SK-N-SH (cell line): ENCODE results near the gene TKT. TPM values are rescaled to one million over a fixed set of nuclear protein-coding genes. Genes with fewer than 3 reads are reported as not detected.

Source experiments
- CTCF ChIA-PET: fragments of 300-600, 350-600 bp; formaldehyde crosslinking; extraction: SDS; loops from one replicate; lab custom pipeline; 2021; lab: Yijun Ruan, JAX
- POLR2A ChIA-PET: fragments of 350-600 bp; sonication (Branson Sonifier 250); formaldehyde crosslinking; extraction: SDS; loops from one replicate; lab custom pipeline; 2020; ENCODE audit warnings: antibody characterized with exemption, inconsistent platforms; lab: Yijun Ruan, JAX
- DNase-seq: peaks from one replicate; pipeline ENCODE4 v3.0.0; 2012
- H2AFZ ChIP-seq: fragments of 200-600 bp; sonication (generic); 2 replicates; pipeline ENCODE4 v1.8.1; 2016; ENCODE audit warnings: antibody characterized with exemption, mild to moderate bottlenecking, low read depth
- H3F3A ChIP-seq: fragments of 200-600 bp; sonication (generic); replicated peaks from 2 replicates; pipeline ENCODE3; 2016; ENCODE audit warnings: antibody characterized with exemption, mild to moderate bottlenecking; ENCODE audit not compliant: insufficient read depth
- H3K27ac ChIP-seq, 2 experiments: fragments of 200-500 bp in 1 of 2; fragments of 200-600 bp in 1 of 2; sonication (Bioruptor generic) in 1 of 2; sonication (generic), shearing (Covaris generic) in 1 of 2; 2 replicates each; pipeline versions ENCODE4 v1.5.1 to v1.6.1; 2014 to 2016; ENCODE audit warnings: low read depth in 2 of 2, inconsistent platforms in 1 of 2, low read length in 1 of 2, mild to moderate bottlenecking in 1 of 2, mixed read lengths in 1 of 2
- H3K27me3 ChIP-seq: fragments of 200-600 bp; sonication (generic), shearing (Covaris generic); 2 replicates; pipeline ENCODE4 v1.6.1; 2016; ENCODE audit warnings: mixed run types; ENCODE audit not compliant: insufficient read depth
- H3K36me3 ChIP-seq, 2 experiments: fragments of 200-500 bp in 1 of 2; fragments of 200-600 bp in 1 of 2; sonication (Bioruptor generic) in 1 of 2; sonication (generic) in 1 of 2; replicated peaks in 1 of 2; 2 replicates each; pipeline versions ENCODE3 to v1.5.1; 2014 to 2016; ENCODE audit warnings: low read length in 1 of 2, mild to moderate bottlenecking in 1 of 2; ENCODE audit not compliant: insufficient read depth in 2 of 2, control insufficient read depth in 1 of 2
- H3K4me1 ChIP-seq, 2 experiments: fragments of 200-500 bp in 1 of 2; fragments of 200-600 bp in 1 of 2; sonication (Bioruptor generic) in 1 of 2; sonication (generic), shearing (Covaris generic) in 1 of 2; 2 replicates each; pipeline versions ENCODE4 v1.5.1 to v1.6.1; 2014 to 2016; ENCODE audit warnings: low read depth in 1 of 2, low read length in 1 of 2, mixed run types in 1 of 2; ENCODE audit not compliant: insufficient read depth in 2 of 2, control insufficient read depth in 1 of 2
- H3K4me2 ChIP-seq: fragments of 200-600 bp; sonication (generic), shearing (Covaris generic); 2 replicates; pipeline ENCODE4 v1.6.1; 2017; ENCODE audit warnings: mixed run types
- H3K4me3 ChIP-seq, 2 experiments: fragments of 200-500 bp in 1 of 2; fragments of 200-600 bp in 1 of 2; sonication (Bioruptor generic) in 1 of 2; sonication (generic), shearing (Covaris generic) in 1 of 2; 2 replicates each; pipeline versions ENCODE4 v1.5.1 to v1.8.1; 2014 to 2016; ENCODE audit warnings: low read depth in 2 of 2, inconsistent platforms in 1 of 2, low read length in 1 of 2, mild to moderate bottlenecking in 1 of 2, mixed read lengths in 1 of 2, moderate library complexity in 1 of 2
- H3K79me2 ChIP-seq: fragments of 200-600 bp; sonication (generic); 2 replicates; pipeline ENCODE4 v1.8.1; 2017; ENCODE audit warnings: mild to moderate bottlenecking; ENCODE audit not compliant: insufficient read depth
- H3K9ac ChIP-seq: fragments of 200-600 bp; sonication (generic); 2 replicates; pipeline ENCODE4 v1.6.1; 2017; ENCODE audit warnings: mixed run types
- H3K9me2 ChIP-seq: fragments of 200-600 bp; sonication (generic); 2 replicates; pipeline ENCODE4 v1.6.1; 2017; ENCODE audit warnings: mixed run types
- H3K9me3 ChIP-seq: fragments of 200-600 bp; sonication (generic); 2 replicates; pipeline ENCODE4 v1.6.1; 2017; ENCODE audit warnings: mixed run types, mild to moderate bottlenecking, moderate library complexity
- H4K20me1 ChIP-seq: fragments of 200-600 bp; sonication (generic); 2 replicates; pipeline ENCODE4 v1.6.1; 2017; ENCODE audit warnings: mild to moderate bottlenecking, mixed run types; ENCODE audit not compliant: insufficient read depth
- CHD2 ChIP-seq: fragments of 150-350 bp; IDR thresholded peaks from 2 replicates; pipeline ENCODE4 v1.6.1; 2018; ENCODE audit warnings: low read length; ENCODE audit not compliant: partially characterized antibody
- EP300 ChIP-seq, 2 experiments: IDR thresholded peaks; 2 replicates each; pipeline versions ENCODE4 v1.4.0 to v1.6.1; 2012; ENCODE audit warnings: borderline replicate concordance in 1 of 2, low read depth in 1 of 2, low read length in 1 of 2
- FOSL2 ChIP-seq: IDR thresholded peaks from 2 replicates; pipeline ENCODE4 v1.4.0; 2012; ENCODE audit warnings: low read depth, mild to moderate bottlenecking, moderate library complexity, borderline replicate concordance
- FOXJ3 ChIP-seq: sonication (generic); formaldehyde crosslinking; IDR thresholded peaks from 2 replicates; pipeline ENCODE4 v1.5.1; 2020; ENCODE audit warnings: mild to moderate bottlenecking, missing genetic modification reagents
- GATA2 ChIP-seq: sonication (generic); formaldehyde crosslinking; IDR thresholded peaks from 2 replicates; pipeline ENCODE4 v1.5.0; 2020; ENCODE audit warnings: mild to moderate bottlenecking, missing genetic modification reagents
- MXI1 ChIP-seq: IDR thresholded peaks from 2 replicates; pipeline ENCODE4 v1.6.1; 2012; ENCODE audit warnings: mild to moderate bottlenecking, low read depth, low read length, improper control_type of control experiment
- NFIC ChIP-seq: IDR thresholded peaks from 2 replicates; pipeline ENCODE4 v1.4.0; 2012; ENCODE audit warnings: borderline replicate concordance
- RAD21 ChIP-seq: IDR thresholded peaks from 2 replicates; pipeline ENCODE4 v1.6.1; 2012; ENCODE audit warnings: mild to moderate bottlenecking, low read length
- RCOR1 ChIP-seq: fragments of 150-350 bp; IDR thresholded peaks from 2 replicates; pipeline ENCODE4 v1.6.1; 2017; ENCODE audit warnings: antibody characterized with exemption, low read length
- RXRA ChIP-seq: IDR thresholded peaks from 2 replicates; pipeline ENCODE4 v1.4.0; 2012; ENCODE audit warnings: low read depth, mild to moderate bottlenecking, borderline replicate concordance
- SMC3 ChIP-seq: IDR thresholded peaks from 2 replicates; pipeline ENCODE4 v1.6.1; 2012; ENCODE audit warnings: low read depth, low read length, improper control_type of control experiment
- TAF1 ChIP-seq: IDR thresholded peaks from 2 replicates; pipeline ENCODE4 v1.6.1; 2012; ENCODE audit warnings: low read depth, mild to moderate bottlenecking, low read length, moderate library complexity, borderline replicate concordance
- TEAD4 ChIP-seq: IDR thresholded peaks from 2 replicates; pipeline ENCODE4 v1.4.0; 2012; ENCODE audit warnings: mild to moderate bottlenecking, borderline replicate concordance; ENCODE audit not compliant: insufficient read depth
- YY1 ChIP-seq: IDR thresholded peaks from 2 replicates; pipeline ENCODE4 v1.4.0; 2012; ENCODE audit warnings: low read depth, mild to moderate bottlenecking
- WGBS: methylation state at CpG from one replicate; pipeline ENCODE4 v1.1.6; 2017; ENCODE audit warnings: low lambda C conversion rate; 5-methylcytosine and 5-hydroxymethylcytosine counted together
- polyA plus RNA-seq, 3 experiments: library from polyadenylated mRNA; depleted of rRNA; stranded (reverse); fragments of >200 nt; gene quantifications; 2 replicates each; pipeline ENCODE4 v1.2.3, GENCODE V29; 2012
- TF ChIP-seq, protein P1 (sequence below): fragments of 150-350 bp; IDR thresholded peaks from 2 replicates; pipeline ENCODE4 v1.6.1; 2016; ENCODE audit warnings: mild to moderate bottlenecking, low read depth, low read length
- TF ChIP-seq, protein P2 (sequence below): IDR thresholded peaks from 2 replicates; pipeline ENCODE4; 2012
- TF ChIP-seq, protein P3 (sequence below): fragments of 200-600 bp; sonication (generic); IDR thresholded peaks from 2 replicates; pipeline ENCODE4 v1.6.1; 2017; ENCODE audit warnings: antibody characterized with exemption, mild to moderate bottlenecking, moderate library complexity
- TF ChIP-seq, protein P4 (sequence below): IDR thresholded peaks from 2 replicates; pipeline ENCODE4 v1.4.0; 2012; ENCODE audit warnings: low read depth, borderline replicate concordance
- TF ChIP-seq, protein P5 (sequence below): IDR thresholded peaks from 2 replicates; pipeline ENCODE4 v1.4.0; 2012; ENCODE audit warnings: low read depth, borderline replicate concordance
- TF ChIP-seq, protein P6 (sequence below): IDR thresholded peaks from 2 replicates; pipeline ENCODE4 v1.6.1; 2012; ENCODE audit warnings: mild to moderate bottlenecking, low read depth, low read length, moderate library complexity
- TF ChIP-seq, protein P7 (sequence below): IDR thresholded peaks from 2 replicates; pipeline ENCODE4 v1.4.0; 2012; ENCODE audit warnings: low read depth

Gene TKT
- polyA plus RNA-seq, 1 of the 3 experiments (the other 2 are of a cell fraction): 144 TPM

DNA sequence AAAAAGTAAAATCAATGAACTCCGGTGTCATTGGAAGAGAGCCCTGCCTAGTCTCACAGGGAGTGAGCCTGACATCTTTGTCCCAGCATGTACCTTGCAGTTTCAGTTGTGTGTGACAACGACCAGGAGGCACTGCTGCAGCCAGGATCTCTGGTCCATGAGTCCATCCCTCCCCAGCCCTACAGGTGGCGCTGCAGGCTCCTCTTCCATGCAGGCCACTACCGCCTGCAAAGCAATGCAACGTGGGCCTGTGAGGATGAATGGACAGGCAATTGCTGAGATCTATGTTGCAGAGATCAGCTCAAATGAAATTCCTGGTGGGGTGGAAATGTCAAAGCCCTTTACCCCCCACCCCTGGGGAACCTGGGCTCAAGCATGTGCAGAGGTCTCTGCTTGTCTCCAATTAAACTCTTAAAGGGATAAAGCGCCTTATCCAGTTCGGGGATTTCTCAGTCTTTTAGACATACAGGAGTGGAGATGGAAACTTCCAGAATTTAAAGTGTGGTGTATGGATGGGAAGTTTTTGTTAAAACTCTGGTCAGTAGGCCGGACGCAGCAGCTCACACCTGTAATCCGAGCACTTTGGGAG, 35.8 kb downstream of the TKT start:
- H3K4me2 ChIP-seq: no peak overlapping the region
- H3K79me2 ChIP-seq: no peaks in the 10 kb centered on the region
- WGBS: 67% methylated on average over 6 of the region's 10 CpGs
- H3K4me1 ChIP-seq: no peaks in the 10 kb centered on the region
- no peaks in the 10 kb centered on the region for H3K27me3 ChIP-seq
- no peaks in the 10 kb centered on the region for H3K9me2 ChIP-seq
- H3K27ac ChIP-seq: no peak overlapping the region
- no peaks in the 10 kb centered on the region for H4K20me1 ChIP-seq
- ChIA-PET POLR2A (interaction anchor here (1.2 kb wide), 1 partner anchor 22 kb away, joined by 3 read pairs; no protein-coding TSS in a partner anchor), CTCF (interaction anchor here (0.6 to 4.1 kb wide), 31 partner anchors 9 to 699 kb away, joined by 3 to 18 read pairs (median 3); no protein-coding TSS in a partner anchor)
- H2AFZ ChIP-seq: no peak overlapping the region
- peak; percentile 91 for DNase-seq
- H3K4me3 ChIP-seq: no peak overlapping the region; a peak in 1 of 4 replicates
- no peak overlapping the region for H3K9ac ChIP-seq
- H3K36me3 ChIP-seq: peaks cover 4 to 24% of the 10 kb centered on the region in 2 experiments
- H3K9me3 ChIP-seq: no peaks in the 10 kb centered on the region
- H3F3A ChIP-seq: peaks cover 17% of the 10 kb centered on the region
- TF ChIP-seq FOXJ3 (CRISPR knock-in tag) (no peak), FOSL2 (no peak), RXRA (no peak), NFIC (no peak), TAF1 (no peak), CHD2 (peak; percentile 57), YY1 (no peak), RCOR1 (no peak; the same call in 1 of the 2 replicates), RAD21 (peak; percentile 84), SMC3 (peak; percentile 71), GATA2 (CRISPR knock-in tag) (no peak), TEAD4 (no peak), EP300 (IDR thresholded peaks at IDR 0.05; ENCODE audit: borderline replicate concordance in 1 of 2, low read depth in 1 of 2, low read length in 1 of 2) (no peak), MXI1 (peak; percentile 82)
- TF ChIP-seq, protein P1, sequence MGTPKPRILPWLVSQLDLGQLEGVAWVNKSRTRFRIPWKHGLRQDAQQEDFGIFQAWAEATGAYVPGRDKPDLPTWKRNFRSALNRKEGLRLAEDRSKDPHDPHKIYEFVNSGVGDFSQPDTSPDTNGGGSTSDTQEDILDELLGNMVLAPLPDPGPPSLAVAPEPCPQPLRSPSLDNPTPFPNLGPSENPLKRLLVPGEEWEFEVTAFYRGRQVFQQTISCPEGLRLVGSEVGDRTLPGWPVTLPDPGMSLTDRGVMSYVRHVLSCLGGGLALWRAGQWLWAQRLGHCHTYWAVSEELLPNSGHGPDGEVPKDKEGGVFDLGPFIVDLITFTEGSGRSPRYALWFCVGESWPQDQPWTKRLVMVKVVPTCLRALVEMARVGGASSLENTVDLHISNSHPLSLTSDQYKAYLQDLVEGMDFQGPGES: no peak
- TF ChIP-seq, protein P2, sequence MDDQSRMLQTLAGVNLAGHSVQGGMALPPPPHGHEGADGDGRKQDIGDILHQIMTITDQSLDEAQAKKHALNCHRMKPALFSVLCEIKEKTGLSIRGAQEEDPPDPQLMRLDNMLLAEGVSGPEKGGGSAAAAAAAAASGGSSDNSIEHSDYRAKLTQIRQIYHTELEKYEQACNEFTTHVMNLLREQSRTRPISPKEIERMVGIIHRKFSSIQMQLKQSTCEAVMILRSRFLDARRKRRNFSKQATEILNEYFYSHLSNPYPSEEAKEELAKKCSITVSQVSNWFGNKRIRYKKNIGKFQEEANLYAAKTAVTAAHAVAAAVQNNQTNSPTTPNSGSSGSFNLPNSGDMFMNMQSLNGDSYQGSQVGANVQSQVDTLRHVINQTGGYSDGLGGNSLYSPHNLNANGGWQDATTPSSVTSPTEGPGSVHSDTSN: no peak
- TF ChIP-seq, protein P3, sequence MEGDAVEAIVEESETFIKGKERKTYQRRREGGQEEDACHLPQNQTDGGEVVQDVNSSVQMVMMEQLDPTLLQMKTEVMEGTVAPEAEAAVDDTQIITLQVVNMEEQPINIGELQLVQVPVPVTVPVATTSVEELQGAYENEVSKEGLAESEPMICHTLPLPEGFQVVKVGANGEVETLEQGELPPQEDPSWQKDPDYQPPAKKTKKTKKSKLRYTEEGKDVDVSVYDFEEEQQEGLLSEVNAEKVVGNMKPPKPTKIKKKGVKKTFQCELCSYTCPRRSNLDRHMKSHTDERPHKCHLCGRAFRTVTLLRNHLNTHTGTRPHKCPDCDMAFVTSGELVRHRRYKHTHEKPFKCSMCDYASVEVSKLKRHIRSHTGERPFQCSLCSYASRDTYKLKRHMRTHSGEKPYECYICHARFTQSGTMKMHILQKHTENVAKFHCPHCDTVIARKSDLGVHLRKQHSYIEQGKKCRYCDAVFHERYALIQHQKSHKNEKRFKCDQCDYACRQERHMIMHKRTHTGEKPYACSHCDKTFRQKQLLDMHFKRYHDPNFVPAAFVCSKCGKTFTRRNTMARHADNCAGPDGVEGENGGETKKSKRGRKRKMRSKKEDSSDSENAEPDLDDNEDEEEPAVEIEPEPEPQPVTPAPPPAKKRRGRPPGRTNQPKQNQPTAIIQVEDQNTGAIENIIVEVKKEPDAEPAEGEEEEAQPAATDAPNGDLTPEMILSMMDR: peak; percentile 94
- TF ChIP-seq, protein P4, sequence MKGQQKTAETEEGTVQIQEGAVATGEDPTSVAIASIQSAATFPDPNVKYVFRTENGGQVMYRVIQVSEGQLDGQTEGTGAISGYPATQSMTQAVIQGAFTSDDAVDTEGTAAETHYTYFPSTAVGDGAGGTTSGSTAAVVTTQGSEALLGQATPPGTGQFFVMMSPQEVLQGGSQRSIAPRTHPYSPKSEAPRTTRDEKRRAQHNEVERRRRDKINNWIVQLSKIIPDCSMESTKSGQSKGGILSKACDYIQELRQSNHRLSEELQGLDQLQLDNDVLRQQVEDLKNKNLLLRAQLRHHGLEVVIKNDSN: no peak
- TF ChIP-seq, protein P5, sequence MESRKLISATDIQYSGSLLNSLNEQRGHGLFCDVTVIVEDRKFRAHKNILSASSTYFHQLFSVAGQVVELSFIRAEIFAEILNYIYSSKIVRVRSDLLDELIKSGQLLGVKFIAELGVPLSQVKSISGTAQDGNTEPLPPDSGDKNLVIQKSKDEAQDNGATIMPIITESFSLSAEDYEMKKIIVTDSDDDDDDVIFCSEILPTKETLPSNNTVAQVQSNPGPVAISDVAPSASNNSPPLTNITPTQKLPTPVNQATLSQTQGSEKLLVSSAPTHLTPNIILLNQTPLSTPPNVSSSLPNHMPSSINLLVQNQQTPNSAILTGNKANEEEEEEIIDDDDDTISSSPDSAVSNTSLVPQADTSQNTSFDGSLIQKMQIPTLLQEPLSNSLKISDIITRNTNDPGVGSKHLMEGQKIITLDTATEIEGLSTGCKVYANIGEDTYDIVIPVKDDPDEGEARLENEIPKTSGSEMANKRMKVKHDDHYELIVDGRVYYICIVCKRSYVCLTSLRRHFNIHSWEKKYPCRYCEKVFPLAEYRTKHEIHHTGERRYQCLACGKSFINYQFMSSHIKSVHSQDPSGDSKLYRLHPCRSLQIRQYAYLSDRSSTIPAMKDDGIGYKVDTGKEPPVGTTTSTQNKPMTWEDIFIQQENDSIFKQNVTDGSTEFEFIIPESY: no peak
- TF ChIP-seq, protein P6, sequence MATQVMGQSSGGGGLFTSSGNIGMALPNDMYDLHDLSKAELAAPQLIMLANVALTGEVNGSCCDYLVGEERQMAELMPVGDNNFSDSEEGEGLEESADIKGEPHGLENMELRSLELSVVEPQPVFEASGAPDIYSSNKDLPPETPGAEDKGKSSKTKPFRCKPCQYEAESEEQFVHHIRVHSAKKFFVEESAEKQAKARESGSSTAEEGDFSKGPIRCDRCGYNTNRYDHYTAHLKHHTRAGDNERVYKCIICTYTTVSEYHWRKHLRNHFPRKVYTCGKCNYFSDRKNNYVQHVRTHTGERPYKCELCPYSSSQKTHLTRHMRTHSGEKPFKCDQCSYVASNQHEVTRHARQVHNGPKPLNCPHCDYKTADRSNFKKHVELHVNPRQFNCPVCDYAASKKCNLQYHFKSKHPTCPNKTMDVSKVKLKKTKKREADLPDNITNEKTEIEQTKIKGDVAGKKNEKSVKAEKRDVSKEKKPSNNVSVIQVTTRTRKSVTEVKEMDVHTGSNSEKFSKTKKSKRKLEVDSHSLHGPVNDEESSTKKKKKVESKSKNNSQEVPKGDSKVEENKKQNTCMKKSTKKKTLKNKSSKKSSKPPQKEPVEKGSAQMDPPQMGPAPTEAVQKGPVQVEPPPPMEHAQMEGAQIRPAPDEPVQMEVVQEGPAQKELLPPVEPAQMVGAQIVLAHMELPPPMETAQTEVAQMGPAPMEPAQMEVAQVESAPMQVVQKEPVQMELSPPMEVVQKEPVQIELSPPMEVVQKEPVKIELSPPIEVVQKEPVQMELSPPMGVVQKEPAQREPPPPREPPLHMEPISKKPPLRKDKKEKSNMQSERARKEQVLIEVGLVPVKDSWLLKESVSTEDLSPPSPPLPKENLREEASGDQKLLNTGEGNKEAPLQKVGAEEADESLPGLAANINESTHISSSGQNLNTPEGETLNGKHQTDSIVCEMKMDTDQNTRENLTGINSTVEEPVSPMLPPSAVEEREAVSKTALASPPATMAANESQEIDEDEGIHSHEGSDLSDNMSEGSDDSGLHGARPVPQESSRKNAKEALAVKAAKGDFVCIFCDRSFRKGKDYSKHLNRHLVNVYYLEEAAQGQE: no peak
- TF ChIP-seq, protein P7, sequence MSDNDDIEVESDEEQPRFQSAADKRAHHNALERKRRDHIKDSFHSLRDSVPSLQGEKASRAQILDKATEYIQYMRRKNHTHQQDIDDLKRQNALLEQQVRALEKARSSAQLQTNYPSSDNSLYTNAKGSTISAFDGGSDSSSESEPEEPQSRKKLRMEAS: peak; percentile 85
